Ovary (tissue), 9 donors: ENCODE measurements around the gene MSMP. TPM values are rescaled to one million over a fixed set of nuclear protein-coding genes. Genes with fewer than 3 reads are reported as not detected.

Source experiments
- DNase-seq, 5 donors: peaks; one replicate each; pipeline ENCODE4 v3.0.0-alpha.2; 2019 to 2020
- H3K27ac ChIP-seq, 2 donors: fragments of 200-600 bp; one replicate each; pipeline versions ENCODE4 v1.5.1 to v1.8.0; 2019 to 2022
- H3K27me3 ChIP-seq: fragments of 200-600 bp; one replicate; pipeline ENCODE4 v1.8.0; 2022
- H3K36me3 ChIP-seq: fragments of 200-600 bp; sonication (generic); one replicate; pipeline ENCODE4 v1.5.1; 2019
- H3K4me1 ChIP-seq: one replicate; pipeline ENCODE4 v1.8.1; 2013; ENCODE audit warnings: mild to moderate bottlenecking, moderate library complexity; ENCODE audit not compliant: insufficient read depth
- H3K4me3 ChIP-seq: fragments of 200-600 bp; sonication (generic); one replicate; pipeline ENCODE4 v1.5.1; 2017
- H3K9me3 ChIP-seq, 2 donors: fragments of 200-600 bp in 1 of 2; sonication (generic) in 1 of 2; one replicate each; pipeline versions ENCODE4 v1.5.1 to v1.8.1; 2013 to 2019; ENCODE audit warnings: mild to moderate bottlenecking in 1 of 2, moderate library complexity in 1 of 2
- EP300 ChIP-seq: sonication (generic); formaldehyde crosslinking; IDR thresholded peaks from one replicate; pipeline ENCODE4 v1.6.1; 2017; ENCODE audit warnings: antibody characterized with exemption
- POLR2A ChIP-seq: fragments of 450-650 bp; IDR thresholded peaks from one replicate; pipeline ENCODE4 v1.6.1; 2017; ENCODE audit warnings: antibody characterized with exemption, mild to moderate bottlenecking, moderate library complexity
- WGBS, 3 donors: extraction: QIAGEN DNeasy Blood & Tissue Kit in 1 of 3; methylation state at CpG; one replicate each; pipeline versions ENCODE4 v1.1.5 to v1.1.7; 2013 to 2017; 5-methylcytosine and 5-hydroxymethylcytosine counted together
- intact Hi-C, 4 donors: fragments of 100-400 bp; cut with DNase I; formaldehyde crosslinking; loops; one replicate each; pipeline versions ENCODE4 v1.11.0 to v1.15.1; 2022 to 2023
- microRNA-seq, 3 donors: library from miRNA; unstranded; fragments of <30 nt; microRNA quantifications; one replicate each; pipeline versions ENCODE4 to v1.2.0, GENCODE V29; 2019 to 2020
- polyA plus RNA-seq, 2 donors: library from polyadenylated mRNA; stranded (reverse); fragments of 200-250 nt in 1 of 2; fragments of 350-450 nt in 1 of 2; fragmentation: Illumina TruSeq in 1 of 2; extraction: RNeasy Lipid Tissue Mini Kit (QIAGEN cat#74804) in 1 of 2; gene quantifications; one replicate each; pipeline ENCODE4 v1.2.3, GENCODE V29; 2013 to 2014
- small RNA-seq: library from RNA; depleted of rRNA; stranded (forward); fragments of <200 nt; gene quantifications from one replicate; pipeline ENCODE3, GENCODE V24; 2016
- total RNA-seq, 7 donors: library from RNA; depleted of rRNA in 2 of 7; stranded (reverse); fragments of >200 nt in 2 of 7; fragmentation: NEBNext Ultra II Directional in 3 of 7; extraction: Animal tissue kit (Norgen Biotek cat#: 25700) in 3 of 7; gene quantifications; one replicate each; pipeline versions ENCODE4 v1.1.0 to v1.2.4, GENCODE V29; 2016 to 2023
- TF ChIP-seq, protein P1 (sequence below), 3 donors: fragments of 450-650 bp in 2 of 3; fragments of 200-600 bp in 1 of 3; IDR thresholded peaks; one replicate each; pipeline versions ENCODE4 v1.5.1 to v1.8.0; 2016 to 2022; ENCODE audit warnings: antibody characterized with exemption in 3 of 3, mild to moderate bottlenecking in 1 of 3
- donor health status: DM: no; HTN: no; CAD: no; lungs with moderate emphysema.
- donor health status: DM: no; HTN: no; CAD: no.
- donor health status: Bipolar disorder and iron deficiency.
- donor health status: DM: yes; HTN: yes; CAD: no.
- donor health status: DM: no; HTN: no; CAD: no.
- donor health status: DM: yes; HTN: yes; CAD: no.

The MSMP gene
- total and polyA plus RNA-seq, 9 donors: 0.40 to 4.4 (median 0.41) TPM; not detected in 6

DNA sequence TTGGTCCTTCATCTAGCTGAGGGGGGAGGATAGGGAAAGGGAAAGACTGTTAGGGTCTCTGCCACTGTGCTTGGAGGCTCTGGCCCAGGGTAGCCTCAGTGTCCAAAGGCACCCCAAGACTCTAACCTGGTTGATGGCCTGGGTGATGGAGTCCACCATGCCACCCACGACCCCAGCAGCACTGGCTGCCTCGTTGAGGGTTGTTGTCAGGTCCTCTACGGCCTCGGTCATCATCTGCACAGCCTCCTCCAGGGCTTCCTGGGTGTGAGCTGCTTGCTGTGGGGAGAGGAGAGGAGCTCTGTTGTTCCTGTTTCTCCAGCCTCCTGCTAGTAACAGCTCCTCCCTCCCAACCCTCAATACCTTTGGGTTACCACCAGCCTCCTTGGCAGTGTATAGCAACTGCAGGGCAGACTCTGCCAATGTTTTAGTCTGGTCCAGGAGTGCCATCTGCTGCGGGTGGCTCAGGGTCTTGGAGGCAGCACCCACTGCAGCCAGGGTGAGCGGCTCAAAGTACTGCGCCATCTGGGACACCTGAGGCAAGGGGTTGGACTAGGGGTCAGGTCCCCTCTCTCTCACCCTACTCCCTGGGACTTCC lies 48.1 kb downstream of the MSMP start:
- Histone ChIP-seq H3K4me1 (no peaks in the 10 kb centered on the region), H3K27me3 (no peaks in the 10 kb centered on the region), H3K9me3 (no peaks in the 10 kb centered on the region), H3K36me3 (no peaks in the 10 kb centered on the region), H3K27ac (no peak overlapping the region), H3K4me3 (no peak overlapping the region)
- intact Hi-C loops: no loop called here
- TF ChIP-seq POLR2A (no peak), EP300 (no peak)
- TF ChIP-seq, protein P1, sequence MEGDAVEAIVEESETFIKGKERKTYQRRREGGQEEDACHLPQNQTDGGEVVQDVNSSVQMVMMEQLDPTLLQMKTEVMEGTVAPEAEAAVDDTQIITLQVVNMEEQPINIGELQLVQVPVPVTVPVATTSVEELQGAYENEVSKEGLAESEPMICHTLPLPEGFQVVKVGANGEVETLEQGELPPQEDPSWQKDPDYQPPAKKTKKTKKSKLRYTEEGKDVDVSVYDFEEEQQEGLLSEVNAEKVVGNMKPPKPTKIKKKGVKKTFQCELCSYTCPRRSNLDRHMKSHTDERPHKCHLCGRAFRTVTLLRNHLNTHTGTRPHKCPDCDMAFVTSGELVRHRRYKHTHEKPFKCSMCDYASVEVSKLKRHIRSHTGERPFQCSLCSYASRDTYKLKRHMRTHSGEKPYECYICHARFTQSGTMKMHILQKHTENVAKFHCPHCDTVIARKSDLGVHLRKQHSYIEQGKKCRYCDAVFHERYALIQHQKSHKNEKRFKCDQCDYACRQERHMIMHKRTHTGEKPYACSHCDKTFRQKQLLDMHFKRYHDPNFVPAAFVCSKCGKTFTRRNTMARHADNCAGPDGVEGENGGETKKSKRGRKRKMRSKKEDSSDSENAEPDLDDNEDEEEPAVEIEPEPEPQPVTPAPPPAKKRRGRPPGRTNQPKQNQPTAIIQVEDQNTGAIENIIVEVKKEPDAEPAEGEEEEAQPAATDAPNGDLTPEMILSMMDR (IDR thresholded peaks at IDR 0.05): no peak
- DNase-seq: no peak
- WGBS, 3 donors: 91 to 92% (median 91%) methylated on average over 7 of the region's 7 CpGs

DNA sequence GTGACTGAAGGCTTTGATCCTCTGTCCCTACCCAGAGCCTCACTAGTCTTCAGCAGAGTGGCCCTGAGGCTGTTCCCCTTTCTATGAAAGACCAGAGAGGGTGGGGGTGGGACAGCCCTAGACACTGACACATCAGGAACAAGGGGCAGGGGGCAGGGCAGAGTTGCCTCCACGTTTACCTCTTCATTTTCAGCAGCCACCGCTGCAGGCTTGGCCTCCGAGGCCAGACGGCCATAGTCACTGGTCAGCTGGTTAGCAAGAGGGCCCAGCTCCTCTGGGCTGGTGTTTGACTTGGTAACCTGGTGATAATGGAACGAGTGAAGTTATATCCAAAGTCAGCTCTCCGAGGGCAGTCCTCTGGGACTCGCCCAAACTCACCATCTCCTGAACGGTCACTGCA lies 48.7 kb downstream of the MSMP start:
- Histone ChIP-seq H3K4me1 (no peaks in the 10 kb centered on the region), H3K27me3 (no peaks in the 10 kb centered on the region), H3K9me3 (no peaks in the 10 kb centered on the region), H3K36me3 (no peaks in the 10 kb centered on the region), H3K27ac (no peak overlapping the region), H3K4me3 (no peak overlapping the region)
- TF ChIP-seq, protein P1 (IDR thresholded peaks at IDR 0.05): no peak
- no peak for TF ChIP-seq EP300
- TF ChIP-seq POLR2A: no peak
- WGBS, 3 donors: 73 to 89% (median 82%) methylated on average over 8 of the region's 8 CpGs
- intact Hi-C loops: no loop called here
- DNase-seq: no peak

DNA sequence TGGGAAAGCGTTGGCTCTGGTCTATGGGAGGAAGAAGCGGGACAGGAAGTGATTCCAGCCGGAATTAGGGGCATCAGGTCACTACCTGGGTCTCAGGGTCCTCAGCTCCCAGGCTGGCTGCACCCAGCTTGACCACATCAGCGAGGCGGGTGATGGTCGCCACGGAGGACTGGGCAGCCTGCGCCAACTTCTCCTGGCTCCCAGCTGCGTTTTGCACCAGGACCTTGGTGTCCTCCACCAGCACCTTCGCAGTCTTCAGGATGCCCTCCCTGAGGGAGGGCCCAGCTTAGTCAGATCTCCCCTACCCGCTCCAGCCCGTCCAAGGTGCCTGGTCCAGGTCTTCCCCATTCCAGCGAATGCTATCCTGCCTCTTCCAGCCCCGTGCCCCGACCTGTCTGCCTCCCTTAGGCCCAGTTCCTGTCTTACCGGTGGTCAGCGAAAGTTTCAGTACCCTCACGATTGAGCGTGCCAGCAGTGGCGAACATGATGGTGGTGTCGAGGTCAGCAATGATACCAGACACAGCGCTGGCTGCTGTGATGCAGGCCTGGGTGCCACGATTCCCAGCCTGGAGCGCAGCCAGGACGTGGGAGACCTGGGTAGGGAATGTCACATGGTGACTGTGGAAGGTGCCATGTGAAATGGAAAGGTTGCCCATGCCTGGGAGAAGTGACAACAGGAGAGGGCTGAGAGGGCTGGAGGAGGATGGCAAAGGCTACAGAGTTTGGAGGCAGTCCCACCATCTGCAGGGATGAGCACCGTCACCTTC lies 50.0 kb downstream of the MSMP start:
- DNase-seq: peak in 1 of 5 donors; percentile 33

More for the DNA sequence above, 50.0 kb downstream of the MSMP start:
- H3K4me1 ChIP-seq: no peaks in the 10 kb centered on the region
- no peak overlapping the region for H3K27ac ChIP-seq
- H3K9me3 ChIP-seq: no peaks in the 10 kb centered on the region
- WGBS, 3 donors: 88 to 92% (median 89%) methylated on average over 26 of the region's 26 CpGs
- no peaks in the 10 kb centered on the region for H3K27me3 ChIP-seq
- intact Hi-C loops: no loop called here
- H3K4me3 ChIP-seq: no peak overlapping the region
- no peak for TF ChIP-seq POLR2A
- no peak for TF ChIP-seq EP300
- TF ChIP-seq, protein P1 (IDR thresholded peaks at IDR 0.05): no peak
- H3K36me3 ChIP-seq: no peaks in the 10 kb centered on the region

Small RNAs within 50 kb of the gene (microRNA-seq; reads per million reads assigned to microRNA genes)
- gene MIR6852: 0 reads per million in 3 donors
- 0 to 0.38 (median 0) reads per million in 3 donors for gene MIR6853

Small RNAs within 50 kb of the gene (small RNA-seq; reads per million reads assigned to genes)
- not detected for gene MIR6853

Other genes with a start within 250 kb of the MSMP start
- 10 to 100 TPM; 13.2 to 51.1 (median 36.6) TPM for gene TESK1, start 149.0 kb downstream of the MSMP start, total RNA-seq
- 10 to 100 TPM; 20.5 to 29.6 TPM for gene TESK1, start 149.0 kb downstream of the MSMP start, polyA plus RNA-seq
- gene CD72, start 135.9 kb downstream of the MSMP start, total RNA-seq: 1 to 10 TPM in 5 of 7 donors, under 1 TPM in 2; 0.28 to 4.1 (median 1.2) TPM
- gene CD72, start 135.9 kb downstream of the MSMP start, polyA plus RNA-seq: 1 to 10 TPM in 1 of 2 donors, under 1 TPM in 1; 0.98 to 3.8 TPM
- gene SIT1, start 103.3 kb downstream of the MSMP start, total RNA-seq: under 1 TPM in 4 of 7 donors, not detected in 3; 0.20 to 0.72 (median 0.56) TPM
- gene SIT1, start 103.3 kb downstream of the MSMP start, polyA plus RNA-seq: under 1 TPM; 0.29 to 0.82 TPM
- over 10,000 TPM in 5 of 7 donors, 1,000 to 10,000 TPM in 2; 3,031 to 27,726 (median 15,130) TPM for gene RMRP, start 96.3 kb downstream of the MSMP start, total RNA-seq
- gene RMRP, start 96.3 kb downstream of the MSMP start, polyA plus RNA-seq: 100 to 1,000 TPM in 1 of 2 donors, not detected in 1; 126 TPM
- gene CCDC107, start 96.0 kb downstream of the MSMP start, total RNA-seq: 10 to 100 TPM; 14.6 to 29.8 (median 19.1) TPM
- gene CCDC107, start 96.0 kb downstream of the MSMP start, polyA plus RNA-seq: 10 to 100 TPM; 15.0 to 17.8 TPM
- gene ARHGEF39, start 89.1 kb downstream of the MSMP start, total RNA-seq: 1 to 10 TPM in 2 of 7 donors, under 1 TPM in 5; 0.17 to 1.4 (median 0.58) TPM
- gene ARHGEF39, start 89.1 kb downstream of the MSMP start, polyA plus RNA-seq: under 1 TPM; 0.17 to 0.52 TPM
- 10 to 100 TPM in 1 of 7 donors, 1 to 10 TPM in 4, under 1 TPM in 1, not detected in 1; 0.37 to 19.5 (median 1.4) TPM for gene CA9, start 80.3 kb downstream of the MSMP start, total RNA-seq
- under 1 TPM; 0.38 to 0.42 TPM for gene CA9, start 80.3 kb downstream of the MSMP start, polyA plus RNA-seq
- gene TPM2, start 64.4 kb downstream of the MSMP start, total RNA-seq: 100 to 1,000 TPM; 179 to 853 (median 309) TPM
- 100 to 1,000 TPM; 526 to 716 TPM for gene TPM2, start 64.4 kb downstream of the MSMP start, polyA plus RNA-seq
- gene TLN1, start 22.1 kb downstream of the MSMP start, total RNA-seq: 100 to 1,000 TPM; 106 to 344 (median 271) TPM
- gene TLN1, start 22.1 kb downstream of the MSMP start, polyA plus RNA-seq: 100 to 1,000 TPM; 124 to 292 TPM
- gene CREB3, start 21.6 kb downstream of the MSMP start, total RNA-seq: 10 to 100 TPM; 31.2 to 41.5 (median 36.6) TPM
- gene CREB3, start 21.6 kb downstream of the MSMP start, polyA plus RNA-seq: 10 to 100 TPM; 32.3 to 39.8 TPM
- 10 to 100 TPM; 35.1 to 73.2 (median 44.5) TPM for gene GBA2, start 5.0 kb downstream of the MSMP start, total RNA-seq
- 10 to 100 TPM; 27.8 to 54.7 TPM for gene GBA2, start 5.0 kb downstream of the MSMP start, polyA plus RNA-seq
- gene RGP1, start 5.0 kb downstream of the MSMP start, total RNA-seq: 10 to 100 TPM in 6 of 7 donors, 1 to 10 TPM in 1; 9.4 to 32.3 (median 26.6) TPM
- gene RGP1, start 5.0 kb downstream of the MSMP start, polyA plus RNA-seq: 10 to 100 TPM; 13.4 to 17.0 TPM
- 10 to 100 TPM in 5 of 7 donors, 1 to 10 TPM in 2; 5.5 to 30.1 (median 18.0) TPM for gene NPR2, start 37.3 kb upstream of the MSMP start, total RNA-seq
- gene NPR2, start 37.3 kb upstream of the MSMP start, polyA plus RNA-seq: 10 to 100 TPM; 15.4 to 54.4 TPM
- 10 to 100 TPM in 1 of 7 donors, 1 to 10 TPM in 6; 2.1 to 28.1 (median 5.0) TPM for gene SPAG8, start 58.0 kb upstream of the MSMP start, total RNA-seq
- 1 to 10 TPM; 2.1 to 3.0 TPM for gene SPAG8, start 58.0 kb upstream of the MSMP start, polyA plus RNA-seq
- gene HINT2, start 60.8 kb upstream of the MSMP start, total RNA-seq: 10 to 100 TPM; 14.9 to 38.0 (median 24.9) TPM
- gene HINT2, start 60.8 kb upstream of the MSMP start, polyA plus RNA-seq: 10 to 100 TPM; 26.1 to 36.0 TPM
- not detected for gene FAM221B, start 74.5 kb upstream of the MSMP start, total RNA-seq
- not detected for gene FAM221B, start 74.5 kb upstream of the MSMP start, polyA plus RNA-seq
- 10 to 100 TPM; 11.2 to 42.8 (median 37.0) TPM for gene TMEM8B, start 75.0 kb upstream of the MSMP start, total RNA-seq
- gene TMEM8B, start 75.0 kb upstream of the MSMP start, polyA plus RNA-seq: 10 to 100 TPM; 17.2 to 20.6 TPM
- gene OR13J1, start 116.1 kb upstream of the MSMP start, total RNA-seq: not detected
- not detected for gene OR13J1, start 116.1 kb upstream of the MSMP start, polyA plus RNA-seq
- 1 to 10 TPM in 5 of 7 donors, under 1 TPM in 1, not detected in 1; 0.48 to 8.1 (median 3.4) TPM for gene HRCT1, start 151.9 kb upstream of the MSMP start, total RNA-seq
- gene HRCT1, start 151.9 kb upstream of the MSMP start, polyA plus RNA-seq: 1 to 10 TPM in 1 of 2 donors, under 1 TPM in 1; 0.90 to 1.1 TPM
- 1 to 10 TPM in 5 of 7 donors, under 1 TPM in 2; 0.33 to 5.4 (median 2.0) TPM for gene SPAAR, start 155.2 kb upstream of the MSMP start, total RNA-seq
- 1 to 10 TPM; 1.4 to 2.3 TPM for gene SPAAR, start 155.2 kb upstream of the MSMP start, polyA plus RNA-seq
- not detected for gene OR2S2, start 203.9 kb upstream of the MSMP start, total RNA-seq
- gene OR2S2, start 203.9 kb upstream of the MSMP start, polyA plus RNA-seq: not detected